Lung microvascular endothelial cell (primary cell): Measurements from ENCODE around the gene ACP2. TPM values are rescaled to one million over a fixed set of nuclear protein-coding genes. Genes with fewer than 3 reads are reported as not detected.
"Not testable (repeated sequence)": the region's sequence is repeated elsewhere in the genome, so short reads cannot be mapped to it uniquely, and the experiment has no call there.

ENCODE experiments used
- DNase-seq, 2 donors: peaks; one replicate each; pipeline versions ENCODE4 v3.0.0 to v3.0.0-alpha.2; 2010; ENCODE audit warnings: low read depth in 2 of 2
- total RNA-seq: library from RNA; depleted of rRNA; stranded (reverse); fragments of >200 nt; gene quantifications from 2 replicates; pipeline ENCODE4 v1.2.1, GENCODE V29; 2014

The ACP2 gene
- total RNA-seq, 1 donor from 2014 or later, result 35.7 TPM

DNA sequence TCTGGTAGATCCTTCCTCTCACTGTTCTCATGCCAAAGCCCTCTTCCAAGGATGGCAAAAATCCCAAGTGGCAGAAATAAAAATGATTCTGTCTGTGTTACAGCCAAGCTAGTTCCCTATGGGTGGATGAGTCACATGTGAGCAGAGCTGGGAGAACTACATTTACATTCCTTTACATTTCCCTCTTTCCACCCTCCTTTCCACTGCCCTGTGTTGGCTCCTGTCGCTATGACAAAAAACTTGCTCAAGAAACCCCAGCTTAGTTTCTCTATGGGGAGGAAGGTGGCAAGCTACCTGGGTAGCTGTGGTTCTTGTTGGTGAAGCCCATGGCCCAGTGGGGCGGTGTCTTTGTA, 44.0 kb downstream of the ACP2 start:
- DNase-seq, result no peak

DNA sequence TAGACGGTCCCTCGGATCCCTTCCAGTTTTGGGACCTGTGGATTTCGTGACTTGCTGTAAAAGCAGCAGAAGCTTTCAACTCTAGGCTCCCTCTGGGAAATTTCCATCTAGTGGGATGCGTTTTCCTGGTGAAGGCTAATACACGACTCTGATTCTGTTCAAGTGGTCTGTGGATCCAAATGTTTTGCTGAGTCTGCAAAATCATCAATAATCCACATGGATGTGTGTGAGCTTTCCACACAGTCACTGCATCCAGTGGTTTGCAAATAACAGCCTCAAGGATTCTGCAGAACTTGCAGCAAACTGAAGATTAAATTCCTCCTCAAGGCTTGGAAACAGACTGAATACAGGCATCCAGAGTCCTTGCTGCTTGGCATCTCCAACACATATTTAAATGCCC, 46.0 kb downstream of the ACP2 start:
- no peak for DNase-seq

DNA sequence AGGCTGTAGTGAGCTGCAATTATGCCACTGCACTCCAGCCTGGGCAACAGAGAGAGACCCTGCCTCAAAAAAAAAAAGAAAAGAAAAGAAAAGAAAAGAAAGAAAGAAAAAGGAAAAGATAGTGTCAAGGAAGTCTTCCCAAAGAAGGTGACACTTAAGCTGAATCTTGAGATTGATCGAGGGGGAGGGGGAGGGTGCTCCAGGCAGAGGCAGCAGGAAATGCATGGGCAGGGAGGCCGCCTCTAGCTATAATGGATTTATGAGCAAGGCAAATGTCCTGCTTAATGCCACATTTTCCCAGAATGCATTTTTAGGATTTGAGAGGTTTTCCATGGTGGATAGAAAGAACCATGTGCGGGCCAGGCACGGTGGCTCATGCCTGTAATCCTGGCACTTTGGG, 47.6 kb downstream of the ACP2 start:
- no peak for DNase-seq

- not testable (repeated sequence) for DNase-seq
These were observed 50.5 kb downstream of the ACP2 start for GRCh38 chr11:47198161-47198560.

- no peak for DNase-seq
These were observed 56.5 kb downstream of the ACP2 start for GRCh38 chr11:47192111-47192510.

GRCh38 chr11:47191137-47191536, 57.5 kb downstream of the ACP2 start:
- DNase-seq, result not testable (repeated sequence)

Other genes starting within 250 kb of the ACP2 start
- 57.5 and 69.8 TPM in 2 replicates for gene ARFGAP2, start 71.9 kb downstream of the ACP2 start, total RNA-seq
- gene PACSIN3, start 62.4 kb downstream of the ACP2 start, total RNA-seq, result 12.9 and 17.9 TPM in 2 replicates
- 23.2 and 53.8 TPM in 2 replicates for gene DDB2, start 33.8 kb downstream of the ACP2 start, total RNA-seq
- 22.7 and 29.8 TPM in 2 replicates for gene NR1H3, start 9.2 kb upstream of the ACP2 start, total RNA-seq
- gene MADD, start 21.3 kb upstream of the ACP2 start, total RNA-seq, result 16.3 and 21.0 TPM in 2 replicates
- not detected in 2 replicates for gene MYBPC3, start 103.9 kb upstream of the ACP2 start, total RNA-seq
- gene SPI1, start 129.7 kb upstream of the ACP2 start, total RNA-seq, result not detected in 2 replicates
- 33.3 and 51.0 TPM in 2 replicates for gene SLC39A13, start 159.8 kb upstream of the ACP2 start, total RNA-seq
- gene PSMC3, start 177.6 kb upstream of the ACP2 start, total RNA-seq, result 126 and 135 TPM in 2 replicates
- 0.20 TPM in 1 of 2 replicates, not detected in the other for gene RAPSN, start 200.3 kb upstream of the ACP2 start, total RNA-seq